ENCODE measurements around the gene ERC2.
"Not testable (repeated sequence)": the region's sequence is repeated elsewhere in the genome, so short reads cannot be mapped to it uniquely, and the experiment has no call there.

ERC2 gene

DNA sequence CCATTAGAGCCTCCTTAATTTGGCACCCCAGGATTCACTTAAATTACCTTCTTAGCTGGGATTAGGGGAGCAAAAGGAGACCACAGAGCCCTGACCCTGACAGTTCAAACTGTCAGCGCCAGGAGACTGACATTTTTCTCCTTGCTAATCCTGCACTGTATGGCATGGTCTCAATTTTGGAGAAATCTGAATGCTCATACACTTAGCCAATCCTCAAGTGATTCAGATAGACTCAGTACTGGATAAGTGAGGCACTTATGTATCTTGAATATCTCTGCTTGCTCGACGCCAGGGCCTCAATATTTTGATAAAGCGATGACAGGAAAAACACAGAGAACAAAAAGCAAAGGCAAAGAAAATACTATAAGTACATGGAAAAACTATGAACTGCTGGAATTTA lies 605.2 kb downstream of the ERC2 start:
- DNase-seq = no peak

- no peak for DNase-seq
Observed at GRCh38 chr3:55860049-55860721, 608.1 kb downstream of the ERC2 start.

- DNase-seq = no peak
Observed at GRCh38 chr3:55859305-55859704, 609.0 kb downstream of the ERC2 start.

DNA sequence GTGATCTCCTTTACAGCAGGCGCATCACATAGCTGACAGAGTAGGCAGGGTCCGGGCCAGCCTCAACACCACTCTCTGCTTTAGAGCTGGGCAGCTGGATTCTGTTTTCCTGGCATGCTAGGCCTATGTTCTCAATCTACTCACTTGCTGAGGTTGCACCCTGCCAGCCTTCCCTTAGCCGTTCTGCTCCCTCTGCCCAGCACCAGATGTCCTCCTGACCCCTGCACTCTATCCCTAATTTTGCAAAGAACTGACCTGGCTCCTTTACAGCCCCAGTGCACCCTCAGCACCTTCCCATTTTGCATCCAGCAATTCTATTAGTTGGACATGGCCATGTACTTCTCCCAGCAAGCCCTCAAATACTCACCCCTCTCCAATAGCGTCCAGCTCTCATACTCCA lies 609.5 kb downstream of the ERC2 start:
- DNase-seq = no peak

- no peak for DNase-seq
Observed at GRCh38 chr3:55858302-55858701, 610.0 kb downstream of the ERC2 start.

DNA sequence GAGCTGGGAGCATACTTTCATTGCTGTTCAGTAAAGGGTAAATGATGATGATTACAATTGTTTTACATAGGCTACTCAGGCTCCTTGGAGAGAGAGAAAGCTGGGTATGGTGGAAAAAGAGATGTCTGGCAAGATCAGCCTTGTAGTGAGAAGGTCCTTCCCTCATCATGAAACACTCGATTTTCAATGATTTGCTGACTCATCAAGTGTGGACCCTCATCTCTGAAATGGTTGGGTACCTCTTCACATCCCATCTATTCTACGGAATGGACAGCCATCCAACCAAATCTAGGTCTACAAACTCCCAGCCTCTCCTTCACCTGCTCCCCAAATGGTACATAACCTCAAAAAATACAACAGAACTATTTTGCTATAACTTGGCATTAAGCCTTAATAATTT lies 610.6 kb downstream of the ERC2 start:
- DNase-seq = no peak

- DNase-seq = no peak
Observed at GRCh38 chr3:55855311-55855710, 613.0 kb downstream of the ERC2 start.

DNA sequence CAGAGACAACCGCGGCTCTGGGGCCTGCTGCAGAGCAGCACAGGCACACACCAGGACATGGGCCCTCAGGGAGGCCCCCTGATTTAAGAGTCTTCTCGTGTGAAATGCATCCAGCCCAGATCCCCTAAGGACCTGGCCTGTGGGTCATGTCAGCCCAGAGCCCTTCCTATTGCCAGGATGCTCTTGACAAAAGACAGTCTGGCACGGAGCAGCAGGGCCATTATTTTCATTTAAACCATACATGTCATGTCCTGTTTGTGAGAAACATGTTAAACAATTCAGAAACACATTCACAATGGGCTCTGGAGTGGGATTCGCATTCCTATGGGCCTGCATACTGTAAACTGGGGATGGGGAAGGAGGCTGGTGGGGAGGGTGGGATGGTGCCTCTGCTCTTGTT lies 613.8 kb downstream of the ERC2 start:
- DNase-seq = no peak

GRCh38 chr3:55852326-55852725 lies 615.9 kb downstream of the ERC2 start:
- no peak for DNase-seq

DNA sequence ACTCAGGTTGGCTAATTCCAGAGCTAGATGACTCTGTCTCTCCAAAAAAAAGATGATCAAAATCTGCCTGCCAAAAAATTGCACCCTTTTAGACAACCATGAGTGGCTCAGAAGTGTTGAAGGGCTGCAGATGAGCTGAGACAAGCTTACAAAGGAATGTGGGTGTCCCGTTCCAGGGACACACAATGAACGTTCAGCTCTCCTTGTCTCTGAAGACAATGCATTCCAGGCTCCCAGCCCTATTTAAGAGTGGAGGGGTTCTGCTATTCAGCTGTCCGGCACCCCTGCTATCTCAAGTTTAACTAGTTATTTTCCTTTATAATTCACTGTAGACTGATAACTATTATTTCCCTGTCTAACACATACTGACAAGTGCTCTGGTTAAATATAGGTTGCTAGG lies 626.1 kb downstream of the ERC2 start:
- no peak for DNase-seq

- not testable (repeated sequence) for DNase-seq
Observed at GRCh38 chr3:55831876-55832275, 636.4 kb downstream of the ERC2 start.

GRCh38 chr3:55828712-55829111 lies 639.6 kb downstream of the ERC2 start:
- DNase-seq = no peak

GRCh38 chr3:55827786-55828185 lies 640.5 kb downstream of the ERC2 start:
- no peak for DNase-seq

GRCh38 chr3:55826731-55827496 lies 641.4 kb downstream of the ERC2 start:
- DNase-seq = no peak

- DNase-seq = no peak
Observed at GRCh38 chr3:55826097-55826496, 642.2 kb downstream of the ERC2 start.

- DNase-seq = no peak
Observed at GRCh38 chr3:55824406-55824805, 643.9 kb downstream of the ERC2 start.

GRCh38 chr3:55823829-55824228 lies 644.4 kb downstream of the ERC2 start:
- DNase-seq = no peak

GRCh38 chr3:55823001-55823400 lies 645.3 kb downstream of the ERC2 start:
- DNase-seq = no peak

DNA sequence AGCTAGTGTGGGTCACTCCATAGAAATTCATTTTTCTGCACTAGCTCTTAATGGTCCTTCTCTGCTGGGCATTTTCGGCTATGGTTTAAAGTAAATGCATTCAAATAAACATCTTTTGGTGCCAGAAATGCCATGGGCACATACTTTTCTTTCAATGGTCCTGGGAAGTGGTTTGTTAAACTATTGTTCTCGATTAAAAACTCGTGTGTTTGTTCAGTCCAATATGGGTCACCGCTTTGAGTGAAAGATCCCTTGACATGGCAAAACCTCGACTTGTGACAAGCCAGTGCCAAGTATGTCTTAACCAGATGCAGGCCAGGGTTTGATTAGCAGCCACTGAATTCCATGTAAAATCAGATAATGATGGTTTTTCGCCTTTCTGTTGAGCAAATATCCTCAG lies 649.3 kb downstream of the ERC2 start:
- DNase-seq = no peak

- DNase-seq = no peak
Observed at GRCh38 chr3:55818485-55818884, 649.8 kb downstream of the ERC2 start.

GRCh38 chr3:55816794-55817576 lies 651.3 kb downstream of the ERC2 start:
- DNase-seq = no peak

GRCh38 chr3:55815262-55815661 lies 653.0 kb downstream of the ERC2 start:
- DNase-seq = no peak

- DNase-seq = no peak
Observed at GRCh38 chr3:55813268-55814097, 654.8 kb downstream of the ERC2 start.

Measured in DMS153 (cell line).